ENCODE data around the gene TBC1D2. TPM values are rescaled to one million over a fixed set of nuclear protein-coding genes. Genes with fewer than 3 reads are reported as not detected.

TBC1D2 gene
- total and polyA plus RNA-seq, 2 of the 13 experiments (the other 11 are each of a cell fraction or from before 2014, with no cell fraction given), result 2.0 to 2.8 TPM

GRCh38 chr9:98255578-98256296 lies at the start of gene TBC1D2 (continued):
- TF ChIP-seq, protein P1, sequence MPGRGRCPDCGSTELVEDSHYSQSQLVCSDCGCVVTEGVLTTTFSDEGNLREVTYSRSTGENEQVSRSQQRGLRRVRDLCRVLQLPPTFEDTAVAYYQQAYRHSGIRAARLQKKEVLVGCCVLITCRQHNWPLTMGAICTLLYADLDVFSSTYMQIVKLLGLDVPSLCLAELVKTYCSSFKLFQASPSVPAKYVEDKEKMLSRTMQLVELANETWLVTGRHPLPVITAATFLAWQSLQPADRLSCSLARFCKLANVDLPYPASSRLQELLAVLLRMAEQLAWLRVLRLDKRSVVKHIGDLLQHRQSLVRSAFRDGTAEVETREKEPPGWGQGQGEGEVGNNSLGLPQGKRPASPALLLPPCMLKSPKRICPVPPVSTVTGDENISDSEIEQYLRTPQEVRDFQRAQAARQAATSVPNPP (CRISPR knock-in tag; IDR thresholded peaks at IDR 0.05), result no peak; the same call in 1 of the 2 replicates
- no peak for TF ChIP-seq ATF4 (CRISPR knock-in tag; IDR thresholded peaks at IDR 0.05)
- TF ChIP-seq ZNF557 (CRISPR knock-in tag; IDR thresholded peaks at IDR 0.05), result 0 out of 2 replicates have a peak, but pooled peaks have one; percentile 51
- TF ChIP-seq RBFOX2 (IDR thresholded peaks at IDR 0.05; ENCODE audit: low read depth, low read length), result peak; percentile 78
- TF ChIP-seq MAF1 (CRISPR knock-in tag; IDR thresholded peaks at IDR 0.05; ENCODE audit: borderline replicate concordance), result no peak
- TF ChIP-seq ERF (CRISPR knock-in tag; IDR thresholded peaks at IDR 0.05), result no peak; the same call in 1 of the 2 replicates
- peak; percentile 51; the same call in 1 of the 2 replicates for TF ChIP-seq ZNF709 (CRISPR knock-in tag; IDR thresholded peaks at IDR 0.05)
- peak; percentile 74 for TF ChIP-seq ZNF143 (CRISPR knock-in tag; IDR thresholded peaks at IDR 0.05)
- TF ChIP-seq SMAD1 (CRISPR knock-in tag; IDR thresholded peaks at IDR 0.05; ENCODE audit: borderline replicate concordance, low read depth), result 0 out of 2 replicates have a peak, but pooled peaks have one; percentile 40
- no peak; the same call in 1 of the 2 replicates for TF ChIP-seq ZNF761 (CRISPR knock-in tag; conservative IDR thresholded peaks at IDR 0.05)
- TF ChIP-seq MXD1 (CRISPR knock-in tag; IDR thresholded peaks at IDR 0.05), result no peak
- TF ChIP-seq ZNF749 (CRISPR knock-in tag; IDR thresholded peaks at IDR 0.05; ENCODE audit: borderline replicate concordance), result 0 out of 2 replicates have a peak, but pooled peaks have one; percentile 37
- peak; percentile 25; the same call in 1 of the 2 replicates for TF ChIP-seq ZNF318 (CRISPR knock-in tag; IDR thresholded peaks at IDR 0.05)
- TF ChIP-seq ZFX (CRISPR knock-in tag; IDR thresholded peaks at IDR 0.05; ENCODE audit: low read depth), result peak; percentile 95
- TF ChIP-seq ZNF460 (CRISPR knock-in tag; IDR thresholded peaks at IDR 0.05; ENCODE audit: borderline replicate concordance), result no peak
- no peak for TF ChIP-seq NCOR1 (IDR thresholded peaks at IDR 0.05; ENCODE audit: borderline replicate concordance, low read length)
- TF ChIP-seq, protein P2, sequence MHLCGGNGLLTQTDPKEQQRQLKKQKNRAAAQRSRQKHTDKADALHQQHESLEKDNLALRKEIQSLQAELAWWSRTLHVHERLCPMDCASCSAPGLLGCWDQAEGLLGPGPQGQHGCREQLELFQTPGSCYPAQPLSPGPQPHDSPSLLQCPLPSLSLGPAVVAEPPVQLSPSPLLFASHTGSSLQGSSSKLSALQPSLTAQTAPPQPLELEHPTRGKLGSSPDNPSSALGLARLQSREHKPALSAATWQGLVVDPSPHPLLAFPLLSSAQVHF (CRISPR knock-in tag; IDR thresholded peaks at IDR 0.05), result no peak

Data from HepG2 (cell line).